ENCODE measurements around the gene MCC. TPM values are rescaled to one million over a fixed set of nuclear protein-coding genes. Genes with fewer than 3 reads are reported as not detected.
"Not testable (repeated sequence)": the region's sequence is repeated elsewhere in the genome, so short reads cannot be mapped to it uniquely, and the experiment has no call there.

MCC gene
- total and polyA plus RNA-seq, 4 donors, result 9.0 to 47.3 (median 14.7) TPM

DNA sequence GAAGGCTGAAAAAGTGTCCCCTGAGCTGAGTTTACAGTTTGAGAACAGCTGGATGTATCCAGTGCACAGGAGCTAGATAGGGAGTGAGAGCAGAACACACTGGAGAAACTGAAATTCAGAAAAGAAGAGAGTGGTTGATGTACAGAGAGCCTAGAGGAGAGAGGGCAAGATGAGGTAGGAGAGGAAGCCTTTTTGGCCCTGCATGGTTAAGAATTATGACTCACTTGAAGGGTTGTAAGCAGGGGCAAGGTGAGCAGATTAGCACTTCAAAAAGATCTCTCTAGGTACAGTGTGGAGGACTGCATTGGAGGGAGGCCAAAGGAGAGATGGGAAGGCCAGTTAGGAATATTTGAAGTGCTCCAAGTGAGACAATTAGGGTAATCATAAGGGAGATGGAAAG lies 25.2 kb downstream of the MCC start:
- no peak for TF ChIP-seq RAD21 (IDR thresholded peaks at IDR 0.05)
- no peak for TF ChIP-seq HNF4A (conservative IDR thresholded peaks at IDR 0.05)
- TF ChIP-seq RXRA (IDR thresholded peaks at IDR 0.05), result no peak
- TF ChIP-seq, protein P1, sequence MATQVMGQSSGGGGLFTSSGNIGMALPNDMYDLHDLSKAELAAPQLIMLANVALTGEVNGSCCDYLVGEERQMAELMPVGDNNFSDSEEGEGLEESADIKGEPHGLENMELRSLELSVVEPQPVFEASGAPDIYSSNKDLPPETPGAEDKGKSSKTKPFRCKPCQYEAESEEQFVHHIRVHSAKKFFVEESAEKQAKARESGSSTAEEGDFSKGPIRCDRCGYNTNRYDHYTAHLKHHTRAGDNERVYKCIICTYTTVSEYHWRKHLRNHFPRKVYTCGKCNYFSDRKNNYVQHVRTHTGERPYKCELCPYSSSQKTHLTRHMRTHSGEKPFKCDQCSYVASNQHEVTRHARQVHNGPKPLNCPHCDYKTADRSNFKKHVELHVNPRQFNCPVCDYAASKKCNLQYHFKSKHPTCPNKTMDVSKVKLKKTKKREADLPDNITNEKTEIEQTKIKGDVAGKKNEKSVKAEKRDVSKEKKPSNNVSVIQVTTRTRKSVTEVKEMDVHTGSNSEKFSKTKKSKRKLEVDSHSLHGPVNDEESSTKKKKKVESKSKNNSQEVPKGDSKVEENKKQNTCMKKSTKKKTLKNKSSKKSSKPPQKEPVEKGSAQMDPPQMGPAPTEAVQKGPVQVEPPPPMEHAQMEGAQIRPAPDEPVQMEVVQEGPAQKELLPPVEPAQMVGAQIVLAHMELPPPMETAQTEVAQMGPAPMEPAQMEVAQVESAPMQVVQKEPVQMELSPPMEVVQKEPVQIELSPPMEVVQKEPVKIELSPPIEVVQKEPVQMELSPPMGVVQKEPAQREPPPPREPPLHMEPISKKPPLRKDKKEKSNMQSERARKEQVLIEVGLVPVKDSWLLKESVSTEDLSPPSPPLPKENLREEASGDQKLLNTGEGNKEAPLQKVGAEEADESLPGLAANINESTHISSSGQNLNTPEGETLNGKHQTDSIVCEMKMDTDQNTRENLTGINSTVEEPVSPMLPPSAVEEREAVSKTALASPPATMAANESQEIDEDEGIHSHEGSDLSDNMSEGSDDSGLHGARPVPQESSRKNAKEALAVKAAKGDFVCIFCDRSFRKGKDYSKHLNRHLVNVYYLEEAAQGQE (IDR thresholded peaks at IDR 0.05), result no peak
- TF ChIP-seq FOXA2 (IDR thresholded peaks at IDR 0.05), result no peak
- no peak for TF ChIP-seq EGR1 (IDR thresholded peaks at IDR 0.05; ENCODE audit: low read depth in 2 of 2)
- TF ChIP-seq NR2F2 (IDR thresholded peaks at IDR 0.05), result no peak
- TF ChIP-seq HNF4G (IDR thresholded peaks at IDR 0.05), result no peak
- TF ChIP-seq SP1 (IDR thresholded peaks at IDR 0.05), result no peak
- TF ChIP-seq TAF1 (conservative IDR thresholded peaks at IDR 0.05), result no peak
- DNase-seq (ENCODE audit: low spot score), result no peak
- Histone ChIP-seq H3K4me3 (ENCODE audit: low read depth in 1 of 3, low read length in 3 of 3) (no peak overlapping the region), H3K9ac (ENCODE audit: low read depth in 1 of 2, low read length in 2 of 2) (no peak overlapping the region), H3K27ac (ENCODE audit: low read depth in 1 of 2, low read length in 2 of 2) (no peak overlapping the region), H3K27me3 (ENCODE audit: control insufficient read depth in 4 of 4, insufficient read depth in 4 of 4, low read length in 3 of 4) (no peaks in the 10 kb centered on the region), H3K4me1 (ENCODE audit: control insufficient read depth in 4 of 4, insufficient read depth in 4 of 4, low read length in 3 of 4) (no peaks in the 10 kb centered on the region), H3K36me3 (ENCODE audit: control insufficient read depth in 4 of 4, insufficient read depth in 3 of 4, low read depth in 1 of 4, low read length in 3 of 4) (no peaks in the 10 kb centered on the region), H3K9me3 (ENCODE audit: control insufficient read depth in 4 of 4, low read length in 3 of 4) (no peaks in the 10 kb centered on the region)

DNA sequence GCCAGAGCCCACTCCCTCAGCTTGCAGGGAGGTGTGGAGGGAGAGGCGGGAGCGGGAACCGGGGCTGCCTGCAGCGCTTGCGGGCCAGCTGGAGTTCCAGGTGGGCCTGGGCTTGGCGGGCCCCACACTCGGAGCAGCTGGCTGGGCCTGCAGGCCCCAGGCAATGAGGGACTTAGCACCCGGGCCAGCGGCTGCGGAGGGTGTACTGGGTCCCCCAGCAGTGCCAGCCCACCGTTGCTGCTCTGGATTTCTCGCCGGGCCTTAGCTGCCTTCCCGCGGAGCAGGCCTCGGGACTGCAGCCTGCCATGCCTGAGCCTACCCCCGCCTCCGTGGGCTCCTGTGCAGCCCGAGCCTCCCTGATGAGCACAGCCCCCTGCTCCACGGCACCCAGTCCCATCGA lies 31.1 kb downstream of the MCC start:
- WGBS, result 97% methylated on average over 21 of the region's 21 CpGs
- H3K9me3 ChIP-seq (ENCODE audit: control insufficient read depth in 4 of 4, low read length in 3 of 4); H3K27ac ChIP-seq (ENCODE audit: low read depth in 1 of 2, low read length in 2 of 2); H3K9ac ChIP-seq (ENCODE audit: low read depth in 1 of 2, low read length in 2 of 2); H3K4me3 ChIP-seq (ENCODE audit: low read depth in 1 of 3, low read length in 3 of 3); DNase-seq (ENCODE audit: low spot score); H3K27me3 ChIP-seq (ENCODE audit: control insufficient read depth in 4 of 4, insufficient read depth in 4 of 4, low read length in 3 of 4); H3K36me3 ChIP-seq (ENCODE audit: control insufficient read depth in 4 of 4, insufficient read depth in 3 of 4, low read depth in 1 of 4, low read length in 3 of 4); H3K4me1 ChIP-seq (ENCODE audit: control insufficient read depth in 4 of 4, insufficient read depth in 4 of 4, low read length in 3 of 4): not testable (repeated sequence)

DNA sequence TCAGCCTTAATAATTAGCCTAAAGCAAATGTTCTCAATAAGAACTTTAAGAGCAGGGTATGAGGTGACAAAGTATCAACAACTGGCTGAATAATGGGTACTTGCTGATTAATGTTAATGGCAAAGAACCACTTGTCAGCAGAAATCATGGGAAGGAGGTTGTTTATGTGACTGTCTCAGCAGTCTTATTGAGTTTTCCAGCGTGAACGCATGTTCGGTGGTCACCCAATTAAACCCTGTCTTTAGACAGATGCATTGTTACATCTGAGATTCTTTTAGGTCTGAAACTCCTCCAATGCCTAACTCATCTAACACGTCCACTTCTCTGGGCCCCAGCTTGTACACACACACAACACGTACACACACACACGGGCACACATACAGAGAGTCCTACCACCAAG lies 35.3 kb downstream of the MCC start:
- Histone ChIP-seq H3K27me3 (ENCODE audit: control insufficient read depth in 4 of 4, insufficient read depth in 4 of 4, low read length in 3 of 4) (no peaks in the 10 kb centered on the region), H3K9me3 (ENCODE audit: control insufficient read depth in 4 of 4, low read length in 3 of 4) (no peaks in the 10 kb centered on the region), H3K9ac (ENCODE audit: low read depth in 1 of 2, low read length in 2 of 2) (no peak overlapping the region), H3K4me3 (ENCODE audit: low read depth in 1 of 3, low read length in 3 of 3) (no peak overlapping the region), H3K36me3 (ENCODE audit: control insufficient read depth in 4 of 4, insufficient read depth in 3 of 4, low read depth in 1 of 4, low read length in 3 of 4) (no peaks in the 10 kb centered on the region), H3K27ac (ENCODE audit: low read depth in 1 of 2, low read length in 2 of 2) (no peak overlapping the region), H3K4me1 (ENCODE audit: control insufficient read depth in 4 of 4, insufficient read depth in 4 of 4, low read length in 3 of 4) (peaks cover 0 to 9% (median 3%) of the 10 kb centered on the region in 4 donors)
- WGBS, result 92% methylated on average over 6 of the region's 6 CpGs
- DNase-seq (ENCODE audit: low spot score), result no peak
- TF ChIP-seq GABPA (IDR thresholded peaks at IDR 0.05 in 1 of 2, conservative IDR thresholded peaks at IDR 0.05 in 1 of 2), result no peak
- TF ChIP-seq FOXA2 (IDR thresholded peaks at IDR 0.05), result no peak
- TF ChIP-seq RAD21 (IDR thresholded peaks at IDR 0.05), result no peak
- TF ChIP-seq, protein P2, sequence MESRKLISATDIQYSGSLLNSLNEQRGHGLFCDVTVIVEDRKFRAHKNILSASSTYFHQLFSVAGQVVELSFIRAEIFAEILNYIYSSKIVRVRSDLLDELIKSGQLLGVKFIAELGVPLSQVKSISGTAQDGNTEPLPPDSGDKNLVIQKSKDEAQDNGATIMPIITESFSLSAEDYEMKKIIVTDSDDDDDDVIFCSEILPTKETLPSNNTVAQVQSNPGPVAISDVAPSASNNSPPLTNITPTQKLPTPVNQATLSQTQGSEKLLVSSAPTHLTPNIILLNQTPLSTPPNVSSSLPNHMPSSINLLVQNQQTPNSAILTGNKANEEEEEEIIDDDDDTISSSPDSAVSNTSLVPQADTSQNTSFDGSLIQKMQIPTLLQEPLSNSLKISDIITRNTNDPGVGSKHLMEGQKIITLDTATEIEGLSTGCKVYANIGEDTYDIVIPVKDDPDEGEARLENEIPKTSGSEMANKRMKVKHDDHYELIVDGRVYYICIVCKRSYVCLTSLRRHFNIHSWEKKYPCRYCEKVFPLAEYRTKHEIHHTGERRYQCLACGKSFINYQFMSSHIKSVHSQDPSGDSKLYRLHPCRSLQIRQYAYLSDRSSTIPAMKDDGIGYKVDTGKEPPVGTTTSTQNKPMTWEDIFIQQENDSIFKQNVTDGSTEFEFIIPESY (IDR thresholded peaks at IDR 0.05), result no peak
- TF ChIP-seq, protein P3, sequence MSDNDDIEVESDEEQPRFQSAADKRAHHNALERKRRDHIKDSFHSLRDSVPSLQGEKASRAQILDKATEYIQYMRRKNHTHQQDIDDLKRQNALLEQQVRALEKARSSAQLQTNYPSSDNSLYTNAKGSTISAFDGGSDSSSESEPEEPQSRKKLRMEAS (IDR thresholded peaks at IDR 0.05), result no peak
- TF ChIP-seq, protein P4, sequence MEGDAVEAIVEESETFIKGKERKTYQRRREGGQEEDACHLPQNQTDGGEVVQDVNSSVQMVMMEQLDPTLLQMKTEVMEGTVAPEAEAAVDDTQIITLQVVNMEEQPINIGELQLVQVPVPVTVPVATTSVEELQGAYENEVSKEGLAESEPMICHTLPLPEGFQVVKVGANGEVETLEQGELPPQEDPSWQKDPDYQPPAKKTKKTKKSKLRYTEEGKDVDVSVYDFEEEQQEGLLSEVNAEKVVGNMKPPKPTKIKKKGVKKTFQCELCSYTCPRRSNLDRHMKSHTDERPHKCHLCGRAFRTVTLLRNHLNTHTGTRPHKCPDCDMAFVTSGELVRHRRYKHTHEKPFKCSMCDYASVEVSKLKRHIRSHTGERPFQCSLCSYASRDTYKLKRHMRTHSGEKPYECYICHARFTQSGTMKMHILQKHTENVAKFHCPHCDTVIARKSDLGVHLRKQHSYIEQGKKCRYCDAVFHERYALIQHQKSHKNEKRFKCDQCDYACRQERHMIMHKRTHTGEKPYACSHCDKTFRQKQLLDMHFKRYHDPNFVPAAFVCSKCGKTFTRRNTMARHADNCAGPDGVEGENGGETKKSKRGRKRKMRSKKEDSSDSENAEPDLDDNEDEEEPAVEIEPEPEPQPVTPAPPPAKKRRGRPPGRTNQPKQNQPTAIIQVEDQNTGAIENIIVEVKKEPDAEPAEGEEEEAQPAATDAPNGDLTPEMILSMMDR (IDR thresholded peaks at IDR 0.05; ENCODE audit: low read depth, low read length, missing input control), result no peak
- TF ChIP-seq, protein P1 (IDR thresholded peaks at IDR 0.05), result no peak
- no peak for TF ChIP-seq FOXA1 (IDR thresholded peaks at IDR 0.05)
- TF ChIP-seq EGR1 (IDR thresholded peaks at IDR 0.05; ENCODE audit: low read depth in 2 of 2), result no peak
- TF ChIP-seq SP1 (IDR thresholded peaks at IDR 0.05), result no peak
- TF ChIP-seq TAF1 (conservative IDR thresholded peaks at IDR 0.05), result no peak
- TF ChIP-seq, protein P5, sequence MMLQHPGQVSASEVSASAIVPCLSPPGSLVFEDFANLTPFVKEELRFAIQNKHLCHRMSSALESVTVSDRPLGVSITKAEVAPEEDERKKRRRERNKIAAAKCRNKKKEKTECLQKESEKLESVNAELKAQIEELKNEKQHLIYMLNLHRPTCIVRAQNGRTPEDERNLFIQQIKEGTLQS (IDR thresholded peaks at IDR 0.05), result no peak
- TF ChIP-seq JUND (IDR thresholded peaks at IDR 0.05), result no peak
- no peak for TF ChIP-seq NR2F2 (IDR thresholded peaks at IDR 0.05)
- no peak for TF ChIP-seq HNF4G (IDR thresholded peaks at IDR 0.05)
- no peak for TF ChIP-seq HNF4A (conservative IDR thresholded peaks at IDR 0.05)
- TF ChIP-seq RXRA (IDR thresholded peaks at IDR 0.05), result no peak

Measured in liver (tissue), 9 donors.